CD14-positive monocyte (primary cell): ENCODE data around the gene PITPNM1. TPM values are rescaled to one million over a fixed set of nuclear protein-coding genes. Genes with fewer than 3 reads are reported as not detected.
A peak's percentile ranks its signal among the peaks of the same experiment; 100 is the strongest.

Source experiments
- DNase-seq, 3 donors: peaks; one replicate each; pipeline ENCODE4 v3.0.0-alpha.2; 2011 to 2022
- H2AFZ ChIP-seq: 2 replicates; pipeline ENCODE4 v1.6.0; 2012; ENCODE audit warnings: mild to moderate bottlenecking, low read depth, low read length, inconsistent platforms; ENCODE audit not compliant: insufficient read depth, poor library complexity, severe bottlenecking
- H3K27ac ChIP-seq, 2 donors: 1 replicate in 1 of 2; 2 replicates in 1 of 2; pipeline ENCODE4 v1.5.1; 2012 to 2013; ENCODE audit warnings: low read length in 2 of 2, control low read depth in 1 of 2, inconsistent platforms in 1 of 2, low read depth in 1 of 2, mild to moderate bottlenecking in 1 of 2
- H3K27me3 ChIP-seq, 2 donors: one replicate each; pipeline versions ENCODE4 v1.6.0 to v1.6.1; 2011 to 2013; ENCODE audit warnings: low read length in 2 of 2; ENCODE audit not compliant: control insufficient read depth in 2 of 2, insufficient read depth in 2 of 2
- H3K36me3 ChIP-seq, 2 donors: replicated peaks in 1 of 2; 1 replicate in 1 of 2; 2 replicates in 1 of 2; pipeline versions ENCODE4 v1.5.1 to v1.6.1; 2012 to 2013; ENCODE audit warnings: low read length in 2 of 2, control low read depth in 1 of 2, inconsistent platforms in 1 of 2, mild to moderate bottlenecking in 1 of 2; ENCODE audit not compliant: insufficient read depth in 2 of 2, control insufficient read depth in 1 of 2
- H3K4me1 ChIP-seq, 2 donors: 1 replicate in 1 of 2; 2 replicates in 1 of 2; pipeline versions ENCODE4 v1.5.1 to v1.6.1; 2012 to 2013; ENCODE audit warnings: low read length in 2 of 2, control low read depth in 1 of 2, inconsistent platforms in 1 of 2, mild to moderate bottlenecking in 1 of 2, moderate library complexity in 1 of 2; ENCODE audit not compliant: insufficient read depth in 2 of 2, control insufficient read depth in 1 of 2
- H3K4me2 ChIP-seq: replicated peaks from 2 replicates; pipeline ENCODE3; 2012; ENCODE audit warnings: low read length, moderate library complexity, mild to moderate bottlenecking; ENCODE audit not compliant: poor library complexity, severe bottlenecking; ENCODE audit errors: extremely low read depth
- H3K4me3 ChIP-seq, 3 experiments: fragments of 200-600 bp in 1 of 3; sonication (generic) in 1 of 3; replicated peaks in 1 of 3; 1 replicate in 2 of 3; 2 replicates in 1 of 3; pipeline ENCODE4 v1.5.1; 2011 to 2013; ENCODE audit warnings: low read length in 3 of 3, mild to moderate bottlenecking in 3 of 3, control low read depth in 2 of 3, low read depth in 2 of 3, inconsistent platforms in 1 of 3, moderate library complexity in 1 of 3
- H3K79me2 ChIP-seq: 2 replicates; pipeline ENCODE4 v1.6.0; 2012; ENCODE audit warnings: mild to moderate bottlenecking, control low read depth, inconsistent platforms, low read length, moderate library complexity; ENCODE audit not compliant: insufficient read depth
- H3K9ac ChIP-seq: 2 replicates; pipeline ENCODE4 v1.6.0; 2017; ENCODE audit warnings: low read length, mild to moderate bottlenecking; ENCODE audit not compliant: insufficient read depth, poor library complexity, severe bottlenecking
- H3K9me3 ChIP-seq, 2 donors: replicated peaks in 1 of 2; 1 replicate in 1 of 2; 2 replicates in 1 of 2; pipeline versions ENCODE4 v1.5.1 to v1.6.1; 2012 to 2013; ENCODE audit warnings: low read length in 2 of 2, control low read depth in 1 of 2; ENCODE audit not compliant: control insufficient read depth in 1 of 2, insufficient read depth in 1 of 2
- H4K20me1 ChIP-seq: 2 replicates; pipeline ENCODE4 v1.6.0; 2012; ENCODE audit warnings: mild to moderate bottlenecking, low read length, control low read depth, moderate library complexity; ENCODE audit not compliant: insufficient read depth
- H3K27ac Mint-ChIP-seq, 7 donors: one replicate each; pipeline ENCODE4 v1.8.0; 2020; ENCODE audit warnings: mild to moderate bottlenecking in 7 of 7, mixed read lengths in 7 of 7, moderate library complexity in 6 of 7, inconsistent platforms in 2 of 7
- H3K27me3 Mint-ChIP-seq, 3 donors: one replicate each; pipeline ENCODE4 v1.8.0; 2021 to 2022; ENCODE audit warnings: low read depth in 3 of 3, mild to moderate bottlenecking in 3 of 3, mixed read lengths in 3 of 3, moderate library complexity in 3 of 3, inconsistent platforms in 1 of 3
- H3K36me3 Mint-ChIP-seq, 2 donors: one replicate each; pipeline ENCODE4 v1.8.0; 2020; ENCODE audit warnings: mixed read lengths in 2 of 2, inconsistent platforms in 1 of 2, mild to moderate bottlenecking in 1 of 2
- H3K4me1 Mint-ChIP-seq: one replicate; pipeline ENCODE4 v1.8.0; 2020; ENCODE audit warnings: mild to moderate bottlenecking, mixed read lengths
- H3K4me3 Mint-ChIP-seq, 2 donors: one replicate each; pipeline ENCODE4 v1.8.0; 2020; ENCODE audit warnings: mild to moderate bottlenecking in 2 of 2, mixed read lengths in 2 of 2, moderate library complexity in 1 of 2
- H3K9me3 Mint-ChIP-seq, 7 donors: one replicate each; pipeline ENCODE4 v1.8.0; 2020 to 2022; ENCODE audit warnings: mixed read lengths in 7 of 7, mild to moderate bottlenecking in 6 of 7, moderate library complexity in 6 of 7, inconsistent platforms in 2 of 7
- CTCF ChIP-seq: fragments of 200-600 bp; IDR thresholded peaks from one replicate; pipeline ENCODE4 v1.8.0; 2022; ENCODE audit warnings: antibody characterized with exemption, mild to moderate bottlenecking
- WGBS: methylation state at CpG from one replicate; pipeline ENCODE4 v1.1.5; 2013; ENCODE audit warnings: missing lambda C conversion rate; ENCODE audit not compliant: insufficient coverage; 5-methylcytosine and 5-hydroxymethylcytosine counted together
- intact Hi-C, 2 donors: fragments of 100-400 bp; cut with micrococcal nuclease; formaldehyde crosslinking; loops; one replicate each; pipeline versions ENCODE4 v1.15.0 to v1.15.1; 2023
- polyA plus RNA-seq, 3 donors: library from polyadenylated mRNA; depleted of rRNA in 1 of 3; unstranded in 2 of 3; stranded (reverse) in 1 of 3; fragments of 300-500 nt in 2 of 3; fragments of >200 nt in 1 of 3; fragmentation: Illumina TruSeq in 2 of 3; gene quantifications; 1 replicate in 2 of 3; 2 replicates in 1 of 3; pipeline ENCODE4 v1.2.3, GENCODE V29; 2012 to 2021

The PITPNM1 gene
- polyA plus RNA-seq, 3 donors = 11.7 to 122 (median 22.2) TPM

- Histone ChIP-seq H3K4me3 (no peak overlapping the region), H3K36me3 (no peaks in the 10 kb centered on the region), H4K20me1 (peaks cover 15% of the 10 kb centered on the region), H3K9me3 (no peaks in the 10 kb centered on the region), H3K27ac (no peak overlapping the region), H3K4me2 (no peak overlapping the region), H3K9ac (no peak overlapping the region), H3K79me2 (peaks cover 15% of the 10 kb centered on the region), H3K4me1 (peaks cover 33 to 36% of the 10 kb centered on the region in 2 donors), H2AFZ (no peak overlapping the region), H3K27me3 (peaks cover 0 to 15% of the 10 kb centered on the region in 2 donors)
- Mint-ChIP-seq H3K4me3 (no peak overlapping the region), H3K4me1 (peaks cover 22% of the 10 kb centered on the region), H3K27ac (peak overlapping the region in 1 of 7 donors; percentile 11), H3K9me3 (no peaks in the 10 kb centered on the region), H3K36me3 (peaks cover 3 to 12% of the 10 kb centered on the region in 2 donors), H3K27me3 (peaks cover 11 to 21% (median 11%) of the 10 kb centered on the region in 3 donors)
- intact Hi-C loops = no loop called here
- WGBS = no CpG with 5 or more reads among the region's 3 CpGs
- no peak for DNase-seq
- TF ChIP-seq CTCF = no peak
Measured at GRCh38 chr11:67510023-67510345, 4.8 kb upstream of the PITPNM1 start.

GRCh38 chr11:67508486-67509121 lies 3.4 kb upstream of the PITPNM1 start:
- Histone ChIP-seq H4K20me1 (peaks cover 26% of the 10 kb centered on the region), H2AFZ (peak overlapping the region; percentile 86), H3K27me3 (peaks cover 0 to 13% of the 10 kb centered on the region in 2 donors), H3K4me2 (peak overlapping the region; percentile 97), H3K4me1 (peaks cover 40 to 47% of the 10 kb centered on the region in 2 donors), H3K79me2 (peaks cover 27% of the 10 kb centered on the region), H3K36me3 (no peaks in the 10 kb centered on the region), H3K9me3 (no peaks in the 10 kb centered on the region), H3K4me3 (peak overlapping the region; percentile 49 to 83 (median 58)), H3K9ac (peak overlapping the region; percentile 95), H3K27ac (peak overlapping the region; percentile 82 to 93)
- peak overlapping the region; percentile 88 to 98 (median 94) for H3K27ac Mint-ChIP-seq
- H3K4me3 Mint-ChIP-seq = peak overlapping the region; percentile 78 to 84
- peaks cover 4 to 14% of the 10 kb centered on the region in 2 donors for H3K36me3 Mint-ChIP-seq
- TF ChIP-seq CTCF = no peak
- DNase-seq = peak; percentile 95 to 96 (median 96)
- peaks cover 5 to 21% (median 11%) of the 10 kb centered on the region in 3 donors for H3K27me3 Mint-ChIP-seq
- peaks cover 24% of the 10 kb centered on the region for H3K4me1 Mint-ChIP-seq
- under 1% methylated on average over 53 of the region's 57 CpGs for WGBS
- H3K9me3 Mint-ChIP-seq = no peaks in the 10 kb centered on the region
- intact Hi-C loops = loop anchor here (5.0 to 10.0 kb wide), 3 partner anchors 81 to 234 kb away; partner anchors contain the start of genes POLD4 (in 1 of the 2) and RPS6KB2 (in 1 of the 2)
